SK-N-SH (cell line): Measurements from ENCODE around the gene CMTM2. TPM values are rescaled to one million over a fixed set of nuclear protein-coding genes. Genes with fewer than 3 reads are reported as not detected.

Experiments used
- CTCF ChIA-PET: fragments of 300-600, 350-600 bp; formaldehyde crosslinking; extraction: SDS; loops from one replicate; lab custom pipeline; 2021; lab: Yijun Ruan, JAX
- POLR2A ChIA-PET: fragments of 350-600 bp; sonication (Branson Sonifier 250); formaldehyde crosslinking; extraction: SDS; loops from one replicate; lab custom pipeline; 2020; ENCODE audit warnings: antibody characterized with exemption, inconsistent platforms; lab: Yijun Ruan, JAX
- DNase-seq: peaks from one replicate; pipeline ENCODE4 v3.0.0; 2012
- H2AFZ ChIP-seq: fragments of 200-600 bp; sonication (generic); 2 replicates; pipeline ENCODE4 v1.8.1; 2016; ENCODE audit warnings: antibody characterized with exemption, mild to moderate bottlenecking, low read depth
- H3F3A ChIP-seq: fragments of 200-600 bp; sonication (generic); replicated peaks from 2 replicates; pipeline ENCODE3; 2016; ENCODE audit warnings: antibody characterized with exemption, mild to moderate bottlenecking; ENCODE audit not compliant: insufficient read depth
- H3K27ac ChIP-seq, 2 experiments: fragments of 200-500 bp in 1 of 2; fragments of 200-600 bp in 1 of 2; sonication (Bioruptor generic) in 1 of 2; sonication (generic), shearing (Covaris generic) in 1 of 2; 2 replicates each; pipeline versions ENCODE4 v1.5.1 to v1.6.1; 2014 to 2016; ENCODE audit warnings: low read depth in 2 of 2, inconsistent platforms in 1 of 2, low read length in 1 of 2, mild to moderate bottlenecking in 1 of 2, mixed read lengths in 1 of 2
- H3K27me3 ChIP-seq: fragments of 200-600 bp; sonication (generic), shearing (Covaris generic); 2 replicates; pipeline ENCODE4 v1.6.1; 2016; ENCODE audit warnings: mixed run types; ENCODE audit not compliant: insufficient read depth
- H3K36me3 ChIP-seq, 2 experiments: fragments of 200-500 bp in 1 of 2; fragments of 200-600 bp in 1 of 2; sonication (Bioruptor generic) in 1 of 2; sonication (generic) in 1 of 2; replicated peaks in 1 of 2; 2 replicates each; pipeline versions ENCODE3 to v1.5.1; 2014 to 2016; ENCODE audit warnings: low read length in 1 of 2, mild to moderate bottlenecking in 1 of 2; ENCODE audit not compliant: insufficient read depth in 2 of 2, control insufficient read depth in 1 of 2
- H3K4me1 ChIP-seq, 2 experiments: fragments of 200-500 bp in 1 of 2; fragments of 200-600 bp in 1 of 2; sonication (Bioruptor generic) in 1 of 2; sonication (generic), shearing (Covaris generic) in 1 of 2; 2 replicates each; pipeline versions ENCODE4 v1.5.1 to v1.6.1; 2014 to 2016; ENCODE audit warnings: low read depth in 1 of 2, low read length in 1 of 2, mixed run types in 1 of 2; ENCODE audit not compliant: insufficient read depth in 2 of 2, control insufficient read depth in 1 of 2
- H3K4me2 ChIP-seq: fragments of 200-600 bp; sonication (generic), shearing (Covaris generic); 2 replicates; pipeline ENCODE4 v1.6.1; 2017; ENCODE audit warnings: mixed run types
- H3K4me3 ChIP-seq, 2 experiments: fragments of 200-500 bp in 1 of 2; fragments of 200-600 bp in 1 of 2; sonication (Bioruptor generic) in 1 of 2; sonication (generic), shearing (Covaris generic) in 1 of 2; 2 replicates each; pipeline versions ENCODE4 v1.5.1 to v1.8.1; 2014 to 2016; ENCODE audit warnings: low read depth in 2 of 2, inconsistent platforms in 1 of 2, low read length in 1 of 2, mild to moderate bottlenecking in 1 of 2, mixed read lengths in 1 of 2, moderate library complexity in 1 of 2
- H3K79me2 ChIP-seq: fragments of 200-600 bp; sonication (generic); 2 replicates; pipeline ENCODE4 v1.8.1; 2017; ENCODE audit warnings: mild to moderate bottlenecking; ENCODE audit not compliant: insufficient read depth
- H3K9ac ChIP-seq: fragments of 200-600 bp; sonication (generic); 2 replicates; pipeline ENCODE4 v1.6.1; 2017; ENCODE audit warnings: mixed run types
- H3K9me2 ChIP-seq: fragments of 200-600 bp; sonication (generic); 2 replicates; pipeline ENCODE4 v1.6.1; 2017; ENCODE audit warnings: mixed run types
- H3K9me3 ChIP-seq: fragments of 200-600 bp; sonication (generic); 2 replicates; pipeline ENCODE4 v1.6.1; 2017; ENCODE audit warnings: mixed run types, mild to moderate bottlenecking, moderate library complexity
- H4K20me1 ChIP-seq: fragments of 200-600 bp; sonication (generic); 2 replicates; pipeline ENCODE4 v1.6.1; 2017; ENCODE audit warnings: mild to moderate bottlenecking, mixed run types; ENCODE audit not compliant: insufficient read depth
- CTCF ChIP-seq: fragments of 200-600 bp; sonication (generic); IDR thresholded peaks from 2 replicates; pipeline ENCODE4 v1.6.1; 2017; ENCODE audit warnings: antibody characterized with exemption, mild to moderate bottlenecking, moderate library complexity
- MAX ChIP-seq: IDR thresholded peaks from 2 replicates; pipeline ENCODE4 v1.4.0; 2012; ENCODE audit warnings: low read depth
- MXI1 ChIP-seq: IDR thresholded peaks from 2 replicates; pipeline ENCODE4 v1.6.1; 2012; ENCODE audit warnings: mild to moderate bottlenecking, low read depth, low read length, improper control_type of control experiment
- NRF1 ChIP-seq: IDR thresholded peaks from 2 replicates; pipeline ENCODE4 v1.6.1; 2012; ENCODE audit warnings: low read depth, mild to moderate bottlenecking, low read length
- REST ChIP-seq: IDR thresholded peaks from 2 replicates; pipeline ENCODE4 v1.6.1; 2012; ENCODE audit warnings: mild to moderate bottlenecking, low read depth, low read length, moderate library complexity
- TCF12 ChIP-seq: IDR thresholded peaks from 2 replicates; pipeline ENCODE4 v1.4.0; 2012
- WGBS: methylation state at CpG from one replicate; pipeline ENCODE4 v1.1.6; 2017; ENCODE audit warnings: low lambda C conversion rate; 5-methylcytosine and 5-hydroxymethylcytosine counted together
- polyA plus RNA-seq, 3 experiments: library from polyadenylated mRNA; depleted of rRNA; stranded (reverse); fragments of >200 nt; gene quantifications; 2 replicates each; pipeline ENCODE4 v1.2.3, GENCODE V29; 2012

The CMTM2 gene
- polyA plus RNA-seq, 1 of the 3 experiments (the other 2 are of a cell fraction) = not detected

- CTCF ChIA-PET = interaction anchor here (1.0 to 9.2 kb wide), 5 partner anchors 16 to 232 kb away, joined by 3 to 66 read pairs (median 6); partner anchors contain the start of gene NAE1
- POLR2A ChIA-PET = no interaction called here
- H3K4me3 ChIP-seq = no peak overlapping the region
- no peak for DNase-seq
- no peaks in the 10 kb centered on the region for H3K9me2 ChIP-seq
- no peaks in the 10 kb centered on the region for H4K20me1 ChIP-seq
- H3K36me3 ChIP-seq = no peaks in the 10 kb centered on the region
- no peak for TF ChIP-seq MXI1
- peaks cover 5% of the 10 kb centered on the region; the same call in 1 of the 2 replicates for H3K79me2 ChIP-seq
- no peaks in the 10 kb centered on the region for H3K9me3 ChIP-seq
- no peak overlapping the region for H3K27ac ChIP-seq
- H3F3A ChIP-seq = no peaks in the 10 kb centered on the region
- H3K4me2 ChIP-seq = no peak overlapping the region
- H3K4me1 ChIP-seq = no peaks in the 10 kb centered on the region
- H2AFZ ChIP-seq = no peak overlapping the region
- 100% methylated on average over 5 of the region's 6 CpGs for WGBS
- no peaks in the 10 kb centered on the region for H3K27me3 ChIP-seq
- H3K9ac ChIP-seq = no peak overlapping the region
These were observed 56.1 kb downstream of the CMTM2 start for GRCh38 chr16:66635406-66635805.

GRCh38 chr16:66636199-66636598 lies 56.9 kb downstream of the CMTM2 start:
- Histone ChIP-seq H3K4me2 (no peak overlapping the region), H3K9me3 (no peaks in the 10 kb centered on the region), H4K20me1 (no peaks in the 10 kb centered on the region), H3F3A (no peaks in the 10 kb centered on the region), H3K4me1 (no peaks in the 10 kb centered on the region), H3K27me3 (no peaks in the 10 kb centered on the region), H3K9ac (no peak overlapping the region), H3K79me2 (peaks cover 5% of the 10 kb centered on the region; the same call in 1 of the 2 replicates), H3K27ac (no peak overlapping the region), H3K4me3 (no peak overlapping the region), H2AFZ (no peak overlapping the region), H3K9me2 (no peaks in the 10 kb centered on the region), H3K36me3 (no peaks in the 10 kb centered on the region)
- CTCF ChIA-PET = interaction anchor here (1.4 to 9.2 kb wide), 3 partner anchors 15 to 194 kb away, joined by 5 to 66 read pairs (median 10); partner anchors contain the start of gene NAE1
- no peak for DNase-seq
- 91% methylated on average over 5 of the region's 5 CpGs for WGBS
- no peak for TF ChIP-seq MAX
- TF ChIP-seq CTCF = no peak
- no peak for TF ChIP-seq TCF12
- no peak for TF ChIP-seq REST
- TF ChIP-seq NRF1 = no peak
- POLR2A ChIA-PET = no interaction called here
